Measurements from ENCODE around the gene DCXR. TPM values are rescaled to one million over a fixed set of nuclear protein-coding genes. Genes with fewer than 3 reads are reported as not detected.

The DCXR gene
- total and polyA plus RNA-seq, 2 experiments from 2014 or later = 86.9 to 137 TPM

DNA sequence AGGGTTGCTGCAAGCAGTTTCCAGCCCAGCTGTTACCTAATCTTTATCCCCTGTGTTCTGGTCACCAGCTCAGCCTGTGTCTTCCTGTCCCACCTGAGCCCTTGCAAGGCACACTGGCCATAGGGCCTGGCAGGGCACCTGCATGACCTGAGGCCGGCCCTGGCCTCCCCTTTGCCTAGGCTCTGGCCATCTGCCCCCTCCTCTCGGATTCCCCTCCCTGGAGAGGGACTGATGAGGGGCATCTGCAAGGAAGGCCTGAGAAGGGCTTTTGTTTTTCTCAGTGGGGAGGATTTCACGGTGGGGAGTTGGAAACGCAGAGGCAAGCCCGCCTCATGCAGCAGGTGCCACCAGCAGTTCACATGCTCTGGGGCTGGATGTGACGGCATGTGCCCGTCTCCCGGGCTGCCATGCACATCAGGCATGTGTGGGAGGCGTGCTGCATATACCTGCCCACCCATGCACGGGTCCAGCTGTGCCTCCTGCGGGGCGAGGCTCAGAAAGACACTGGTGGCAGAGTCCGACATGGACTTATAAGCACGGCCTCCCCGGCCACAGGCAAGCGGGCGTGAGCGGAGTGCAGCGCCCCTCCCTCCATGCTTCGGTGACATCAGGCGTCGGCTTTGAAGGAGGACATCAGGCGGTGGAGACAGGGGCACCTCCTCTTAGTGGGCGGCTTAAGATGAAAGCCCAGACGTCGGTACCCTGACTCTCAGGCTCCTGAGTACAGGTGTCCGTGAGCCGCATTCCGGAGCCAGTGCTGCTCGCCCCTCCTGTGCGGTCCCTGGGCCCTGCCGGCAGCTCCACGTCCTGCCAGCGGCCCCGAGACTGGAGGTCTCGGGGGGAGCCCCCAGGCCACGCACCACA is 43.5 kb downstream of the DCXR start:
- Histone ChIP-seq H3K27me3 (ENCODE audit: insufficient read depth) (no peaks in the 10 kb centered on the region), H3F3A (replicated peaks; ENCODE audit: low read depth) (0 out of 2 replicates have a peak, but pooled peaks cover 3% of the 10 kb centered on the region), H3K27ac (ENCODE audit: low read depth) (no peak overlapping the region), H3K79me2 (replicated peaks; ENCODE audit: insufficient read depth) (no peaks in the 10 kb centered on the region), H3K9me2 (ENCODE audit: insufficient read depth) (no peaks in the 10 kb centered on the region), H2AFZ (no peak overlapping the region), H3K36me3 (ENCODE audit: insufficient read depth) (no peaks in the 10 kb centered on the region), H3K4me3 (no peak overlapping the region), H3K4me1 (ENCODE audit: insufficient read depth) (peaks cover 11% of the 10 kb centered on the region; the same call in 1 of the 2 replicates), H3K4me2 (no peak overlapping the region), H4K20me1 (replicated peaks; ENCODE audit: insufficient read depth) (peaks cover 6% of the 10 kb centered on the region)
- no peaks in the 10 kb centered on the region for H3K9me3 Mint-ChIP-seq
- H3K36me3 Mint-ChIP-seq (ENCODE audit: low read depth) = peaks cover 13% of the 10 kb centered on the region
- peaks cover 27% of the 10 kb centered on the region for H3K4me1 Mint-ChIP-seq
- H3K27me3 Mint-ChIP-seq (ENCODE audit: insufficient read depth, low read depth, poor library complexity) = peaks cover 13% of the 10 kb centered on the region
- ATAC-seq (no peak), DNase-seq (ENCODE audit: low spot score) (no peak)
- H3K27ac Mint-ChIP-seq = no peak overlapping the region
- TF ChIP-seq, protein P1, sequence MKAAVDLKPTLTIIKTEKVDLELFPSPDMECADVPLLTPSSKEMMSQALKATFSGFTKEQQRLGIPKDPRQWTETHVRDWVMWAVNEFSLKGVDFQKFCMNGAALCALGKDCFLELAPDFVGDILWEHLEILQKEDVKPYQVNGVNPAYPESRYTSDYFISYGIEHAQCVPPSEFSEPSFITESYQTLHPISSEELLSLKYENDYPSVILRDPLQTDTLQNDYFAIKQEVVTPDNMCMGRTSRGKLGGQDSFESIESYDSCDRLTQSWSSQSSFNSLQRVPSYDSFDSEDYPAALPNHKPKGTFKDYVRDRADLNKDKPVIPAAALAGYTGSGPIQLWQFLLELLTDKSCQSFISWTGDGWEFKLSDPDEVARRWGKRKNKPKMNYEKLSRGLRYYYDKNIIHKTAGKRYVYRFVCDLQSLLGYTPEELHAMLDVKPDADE (IDR thresholded peaks at IDR 0.05) = no peak
- H3K4me3 Mint-ChIP-seq = no peak overlapping the region

DNA sequence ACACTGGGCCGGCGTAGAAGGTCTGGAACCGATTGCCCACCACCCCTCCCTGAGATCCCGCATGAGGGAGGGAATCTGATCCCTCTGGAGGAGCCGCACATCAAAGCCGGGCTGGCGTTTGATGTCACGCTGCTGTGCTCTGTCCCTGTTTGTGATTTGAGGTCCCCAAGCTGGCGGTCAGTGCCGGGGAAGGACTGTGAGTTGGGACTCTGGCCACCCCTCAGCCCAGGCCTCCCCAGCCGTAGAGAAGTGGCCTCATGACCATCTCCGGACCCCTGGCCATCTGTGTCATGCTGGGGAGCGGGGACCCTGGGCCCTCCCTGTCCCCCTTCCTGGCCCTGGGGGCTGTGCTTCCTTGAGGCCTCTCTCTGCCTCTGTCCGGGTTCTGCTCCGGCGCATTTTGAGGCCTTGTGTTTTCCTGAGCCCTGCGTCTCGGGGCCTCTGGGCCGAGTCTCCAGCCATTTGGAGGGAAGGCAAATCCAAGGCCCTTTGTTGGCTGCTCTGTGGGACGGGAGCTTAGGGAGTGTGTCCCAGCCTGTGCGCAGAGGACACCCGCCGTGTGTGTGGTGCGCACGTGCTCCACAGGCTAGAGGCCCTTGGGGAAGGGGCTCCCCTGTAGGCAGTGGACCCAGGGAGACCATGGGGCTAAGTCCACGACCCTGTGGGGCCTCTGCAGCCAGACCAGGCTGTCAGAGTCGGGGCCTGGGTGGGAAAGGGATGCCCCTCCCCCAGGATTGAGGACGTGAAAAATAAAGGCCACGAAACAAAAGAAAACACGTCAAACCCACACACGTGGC is 45.0 kb downstream of the DCXR start:
- Mint-ChIP-seq H3K36me3 (ENCODE audit: low read depth) (peaks cover 13% of the 10 kb centered on the region), H3K4me1 (peaks cover 27% of the 10 kb centered on the region), H3K27ac (no peak overlapping the region), H3K9me3 (no peaks in the 10 kb centered on the region), H3K27me3 (ENCODE audit: insufficient read depth, low read depth, poor library complexity) (peaks cover 13% of the 10 kb centered on the region), H3K4me3 (no peak overlapping the region)
- Histone ChIP-seq H3K27ac (ENCODE audit: low read depth) (0 out of 2 replicates have a peak overlapping the region, but pooled peaks have one; percentile 50), H3K36me3 (ENCODE audit: insufficient read depth) (no peaks in the 10 kb centered on the region), H4K20me1 (replicated peaks; ENCODE audit: insufficient read depth) (peaks cover 6% of the 10 kb centered on the region), H3F3A (replicated peaks; ENCODE audit: low read depth) (0 out of 2 replicates have a peak, but pooled peaks cover 3% of the 10 kb centered on the region), H3K79me2 (replicated peaks; ENCODE audit: insufficient read depth) (no peaks in the 10 kb centered on the region), H2AFZ (no peak overlapping the region), H3K4me1 (ENCODE audit: insufficient read depth) (peaks cover 11% of the 10 kb centered on the region; the same call in 1 of the 2 replicates), H3K4me3 (no peak overlapping the region), H3K4me2 (peak overlapping the region; percentile 62; the same call in 1 of the 2 replicates), H3K27me3 (ENCODE audit: insufficient read depth) (no peaks in the 10 kb centered on the region), H3K9me2 (ENCODE audit: insufficient read depth) (no peaks in the 10 kb centered on the region)
- ATAC-seq (peak; percentile 18), DNase-seq (ENCODE audit: low spot score) (no peak)
- no peak for TF ChIP-seq JUNB (IDR thresholded peaks at IDR 0.05; ENCODE audit: unreplicated experiment)
- TF ChIP-seq, protein P1 (IDR thresholded peaks at IDR 0.05) = no peak
- TF ChIP-seq ZNF331 (CRISPR knock-in tag; IDR thresholded peaks at IDR 0.05; ENCODE audit: low read depth) = no peak
- no peak for TF ChIP-seq POLR2AphosphoS5 (IDR thresholded peaks at IDR 0.05; ENCODE audit: low read depth)
- TF ChIP-seq EZH2phosphoT487 (IDR thresholded peaks at IDR 0.05; ENCODE audit: unreplicated experiment) = no peak
- TF ChIP-seq, protein P2, sequence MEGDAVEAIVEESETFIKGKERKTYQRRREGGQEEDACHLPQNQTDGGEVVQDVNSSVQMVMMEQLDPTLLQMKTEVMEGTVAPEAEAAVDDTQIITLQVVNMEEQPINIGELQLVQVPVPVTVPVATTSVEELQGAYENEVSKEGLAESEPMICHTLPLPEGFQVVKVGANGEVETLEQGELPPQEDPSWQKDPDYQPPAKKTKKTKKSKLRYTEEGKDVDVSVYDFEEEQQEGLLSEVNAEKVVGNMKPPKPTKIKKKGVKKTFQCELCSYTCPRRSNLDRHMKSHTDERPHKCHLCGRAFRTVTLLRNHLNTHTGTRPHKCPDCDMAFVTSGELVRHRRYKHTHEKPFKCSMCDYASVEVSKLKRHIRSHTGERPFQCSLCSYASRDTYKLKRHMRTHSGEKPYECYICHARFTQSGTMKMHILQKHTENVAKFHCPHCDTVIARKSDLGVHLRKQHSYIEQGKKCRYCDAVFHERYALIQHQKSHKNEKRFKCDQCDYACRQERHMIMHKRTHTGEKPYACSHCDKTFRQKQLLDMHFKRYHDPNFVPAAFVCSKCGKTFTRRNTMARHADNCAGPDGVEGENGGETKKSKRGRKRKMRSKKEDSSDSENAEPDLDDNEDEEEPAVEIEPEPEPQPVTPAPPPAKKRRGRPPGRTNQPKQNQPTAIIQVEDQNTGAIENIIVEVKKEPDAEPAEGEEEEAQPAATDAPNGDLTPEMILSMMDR (conservative IDR thresholded peaks at IDR 0.05; ENCODE audit: low read depth in 2 of 2) = no peak
- TF ChIP-seq EZH2 (IDR thresholded peaks at IDR 0.05; ENCODE audit: low read depth, unreplicated experiment) = no peak
- TF ChIP-seq NANOG (IDR thresholded peaks at IDR 0.05; ENCODE audit: borderline replicate concordance) = no peak
- TF ChIP-seq CREB1 (CRISPR knock-in tag; IDR thresholded peaks at IDR 0.05; ENCODE audit: low read depth) = no peak
- TF ChIP-seq ZNF114 (CRISPR knock-in tag; IDR thresholded peaks at IDR 0.05) = no peak
- no peak for TF ChIP-seq STAT1 (IDR thresholded peaks at IDR 0.05; ENCODE audit: unreplicated experiment)
- TF ChIP-seq, protein P3, sequence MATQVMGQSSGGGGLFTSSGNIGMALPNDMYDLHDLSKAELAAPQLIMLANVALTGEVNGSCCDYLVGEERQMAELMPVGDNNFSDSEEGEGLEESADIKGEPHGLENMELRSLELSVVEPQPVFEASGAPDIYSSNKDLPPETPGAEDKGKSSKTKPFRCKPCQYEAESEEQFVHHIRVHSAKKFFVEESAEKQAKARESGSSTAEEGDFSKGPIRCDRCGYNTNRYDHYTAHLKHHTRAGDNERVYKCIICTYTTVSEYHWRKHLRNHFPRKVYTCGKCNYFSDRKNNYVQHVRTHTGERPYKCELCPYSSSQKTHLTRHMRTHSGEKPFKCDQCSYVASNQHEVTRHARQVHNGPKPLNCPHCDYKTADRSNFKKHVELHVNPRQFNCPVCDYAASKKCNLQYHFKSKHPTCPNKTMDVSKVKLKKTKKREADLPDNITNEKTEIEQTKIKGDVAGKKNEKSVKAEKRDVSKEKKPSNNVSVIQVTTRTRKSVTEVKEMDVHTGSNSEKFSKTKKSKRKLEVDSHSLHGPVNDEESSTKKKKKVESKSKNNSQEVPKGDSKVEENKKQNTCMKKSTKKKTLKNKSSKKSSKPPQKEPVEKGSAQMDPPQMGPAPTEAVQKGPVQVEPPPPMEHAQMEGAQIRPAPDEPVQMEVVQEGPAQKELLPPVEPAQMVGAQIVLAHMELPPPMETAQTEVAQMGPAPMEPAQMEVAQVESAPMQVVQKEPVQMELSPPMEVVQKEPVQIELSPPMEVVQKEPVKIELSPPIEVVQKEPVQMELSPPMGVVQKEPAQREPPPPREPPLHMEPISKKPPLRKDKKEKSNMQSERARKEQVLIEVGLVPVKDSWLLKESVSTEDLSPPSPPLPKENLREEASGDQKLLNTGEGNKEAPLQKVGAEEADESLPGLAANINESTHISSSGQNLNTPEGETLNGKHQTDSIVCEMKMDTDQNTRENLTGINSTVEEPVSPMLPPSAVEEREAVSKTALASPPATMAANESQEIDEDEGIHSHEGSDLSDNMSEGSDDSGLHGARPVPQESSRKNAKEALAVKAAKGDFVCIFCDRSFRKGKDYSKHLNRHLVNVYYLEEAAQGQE (IDR thresholded peaks at IDR 0.05; ENCODE audit: unreplicated experiment) = no peak

Data from GM23338 (cell line).